Spleen (tissue), 7 donors: ENCODE data around the gene EPS8L3.
A peak's percentile ranks its signal among the peaks of the same experiment; 100 is the strongest.

Source experiments
- CTCF ChIP-seq, 11 experiments: fragments of 200-600 bp in 7 of 11; fragments of 450-650 bp in 4 of 11; sonication (generic) in 4 of 11; IDR thresholded peaks in 8 of 11; conservative IDR thresholded peaks in 3 of 11; 1 replicate in 7 of 11; 2 replicates in 4 of 11; pipeline versions ENCODE4 v1.4.0 to v1.8.0; 2016 to 2021; ENCODE audit warnings: antibody characterized with exemption in 11 of 11, inconsistent platforms in 4 of 11, mild to moderate bottlenecking in 1 of 11
- POLR2A ChIP-seq, 3 donors: fragments of 450-650 bp; IDR thresholded peaks; one replicate each; pipeline ENCODE4 v1.5.1; 2017; ENCODE audit warnings: antibody characterized with exemption in 3 of 3, mild to moderate bottlenecking in 1 of 3
- POLR2AphosphoS5 ChIP-seq, 3 donors: sonication (generic); formaldehyde crosslinking; IDR thresholded peaks; one replicate each; pipeline ENCODE4 v1.5.1; 2017; ENCODE audit warnings: antibody characterized with exemption in 3 of 3
- donor health status: DM: no; HTN: no; CAD: no; lungs with moderate emphysema.
- donor health status: DM: no; HTN: no; CAD: no.
- donor health status: DM: no; HTN: no; CAD: no.

- TF ChIP-seq CTCF (IDR thresholded peaks at IDR 0.05 in 8 of 11, conservative IDR thresholded peaks at IDR 0.05 in 3 of 11), result peak in 1 of 11 experiments; percentile 13
- no peak for TF ChIP-seq POLR2A (IDR thresholded peaks at IDR 0.05)
- peak in 2 of 3 donors; percentile 3 to 50 for TF ChIP-seq POLR2AphosphoS5 (IDR thresholded peaks at IDR 0.05)
These were observed 30.0 kb upstream of the EPS8L3 start for GRCh38 chr1:109793486-109794318.
